HG02642 (cell line): ENCODE results near the gene CPD.
"Not testable (repeated sequence)": the region's sequence is repeated elsewhere in the genome, so short reads cannot be mapped to it uniquely, and the experiment has no call there.

Experiments
- ATAC-seq: cut with Tn5 transposase; IDR thresholded peaks from one replicate; pipeline ENCODE4 v1.9.1; 2021; ENCODE audit warnings: mild to moderate bottlenecking; ENCODE audit not compliant: unreplicated experiment, poor library complexity

CPD gene

GRCh38 chr17:30378825-30379302, at the start of gene CPD:
Gene CPD (plus strand): TSS chr17:30378927. CDS start chr17:30378981, 54 bp downstream.
- ATAC-seq, result peak; percentile 90

- peak; percentile 47 for ATAC-seq
Measured at GRCh38 chr17:30332057-30332542, 46.6 kb upstream of the CPD start.

GRCh38 chr17:30333503-30334360, 45.0 kb upstream of the CPD start, which contains the start of gene TMIGD1:
Gene TMIGD1 (minus strand): TSS chr17:30334057. CDS start chr17:30332133, 1,924 bp downstream.
- no peak for ATAC-seq

- no peak for ATAC-seq
Measured at GRCh38 chr17:30334421-30334820, 44.3 kb upstream of the CPD start.

- ATAC-seq, result no peak
Measured at GRCh38 chr17:30336369-30337171, 42.2 kb upstream of the CPD start.

- no peak for ATAC-seq
Measured at GRCh38 chr17:30337393-30337999, 41.2 kb upstream of the CPD start.

GRCh38 chr17:30339086-30339485, 39.6 kb upstream of the CPD start:
- no peak for ATAC-seq

- no peak for ATAC-seq
Measured at GRCh38 chr17:30340801-30341356, 37.8 kb upstream of the CPD start.

- ATAC-seq, result no peak
Measured at GRCh38 chr17:30341703-30342249, 37.0 kb upstream of the CPD start.

GRCh38 chr17:30343244-30343643, 35.5 kb upstream of the CPD start:
- ATAC-seq, result not testable (repeated sequence)

GRCh38 chr17:30343796-30344195, 34.9 kb upstream of the CPD start:
- no peak for ATAC-seq

- ATAC-seq, result no peak
Measured at GRCh38 chr17:30344283-30345088, 34.2 kb upstream of the CPD start.

GRCh38 chr17:30345089-30345433, 33.7 kb upstream of the CPD start:
- no peak for ATAC-seq

GRCh38 chr17:30345527-30346075, 33.1 kb upstream of the CPD start:
- ATAC-seq, result no peak

GRCh38 chr17:30346221-30346795, 32.4 kb upstream of the CPD start:
- no peak for ATAC-seq

- ATAC-seq, result no peak
Measured at GRCh38 chr17:30347488-30347887, 31.2 kb upstream of the CPD start.

GRCh38 chr17:30349252-30349651, 29.5 kb upstream of the CPD start:
- no peak for ATAC-seq

- ATAC-seq, result not testable (repeated sequence)
Measured at GRCh38 chr17:30351263-30351662, 27.5 kb upstream of the CPD start.

GRCh38 chr17:30351735-30352134, 27.0 kb upstream of the CPD start:
- no peak for ATAC-seq
